Activated T-helper 1 cell treated with anti-CD3 and anti-CD28 coated beads, Interleukin-12 subunit alpha, Interleukin-12 subunit beta, Interleukin-2, Interleukin-4 antibody, amounts not matched to agents 30 ng/mL and 10 ng/mL and 1 ng/mL, durations not matched to agents 14 hours and 24 hours and 36 hours (primary cell): Measurements from ENCODE around the gene PIH1D2. TPM values are rescaled to one million over a fixed set of nuclear protein-coding genes. Genes with fewer than 3 reads are reported as not detected.

Source experiments
- DNase-seq: peaks from one replicate; pipeline ENCODE4 v3.0.0; 2021; ENCODE audit warnings: low spot score
- H3K27ac Mint-ChIP-seq: one replicate; pipeline ENCODE4 v1.8.0; 2021; ENCODE audit warnings: mild to moderate bottlenecking, mixed read lengths
- H3K27me3 Mint-ChIP-seq: one replicate; pipeline ENCODE4 v1.8.0; 2022; ENCODE audit warnings: mild to moderate bottlenecking, moderate library complexity, mixed read lengths; ENCODE audit not compliant: insufficient read depth
- H3K36me3 Mint-ChIP-seq: one replicate; pipeline ENCODE4 v1.8.0; 2021; ENCODE audit warnings: low read depth, mixed read lengths
- H3K4me1 Mint-ChIP-seq: one replicate; pipeline ENCODE4 v1.8.0; 2021; ENCODE audit warnings: low read depth, mixed read lengths
- H3K4me3 Mint-ChIP-seq: one replicate; pipeline ENCODE4 v1.8.0; 2021; ENCODE audit warnings: mild to moderate bottlenecking, moderate library complexity, mixed read lengths
- H3K9me3 Mint-ChIP-seq: one replicate; pipeline ENCODE4 v1.8.0; 2021; ENCODE audit warnings: mixed read lengths
- intact Hi-C: fragments of 100-400 bp; cut with micrococcal nuclease; formaldehyde crosslinking; loops from one replicate; pipeline ENCODE4 v1.15.1; 2024
- total RNA-seq: library from RNA; stranded (reverse); gene quantifications from 2 replicates; pipeline ENCODE4 v1.2.3, GENCODE V29; 2022

PIH1D2 gene
- total RNA-seq, 1 donor from 2014 or later: 0.49 TPM

DNA sequence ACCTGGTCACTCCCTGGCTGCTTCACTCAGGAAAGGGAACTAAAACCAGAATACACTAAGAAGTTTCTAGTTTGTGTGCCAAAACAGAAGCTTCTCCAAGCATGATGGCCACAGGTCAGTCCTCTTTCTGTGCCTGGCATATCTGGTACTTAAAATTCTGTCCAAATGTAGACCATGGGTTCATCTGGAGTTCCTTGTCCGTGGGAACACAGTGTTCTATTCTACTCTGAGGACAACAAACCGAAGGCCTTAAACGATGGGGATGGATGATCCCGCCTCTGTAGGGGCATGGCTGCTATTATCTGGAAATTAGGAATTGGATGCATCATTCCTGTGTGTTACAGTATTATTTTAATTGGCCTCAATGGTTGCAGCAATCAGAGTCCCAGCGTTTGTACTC lies 54.8 kb downstream of the PIH1D2 start:
- Mint-ChIP-seq H3K27ac (no peak overlapping the region), H3K9me3 (no peaks in the 10 kb centered on the region), H3K4me1 (peaks cover 3% of the 10 kb centered on the region), H3K27me3 (no peaks in the 10 kb centered on the region), H3K4me3 (no peak overlapping the region), H3K36me3 (peaks cover 10% of the 10 kb centered on the region)
- intact Hi-C loops: no loop called here
- DNase-seq: no peak

Other genes with a start within 250 kb of the PIH1D2 start
- gene ALG9, start 202.4 kb downstream of the PIH1D2 start, total RNA-seq: 29.3 and 31.8 TPM in 2 replicates
- gene FDXACB1, start 194.9 kb downstream of the PIH1D2 start, total RNA-seq: 7.9 and 9.4 TPM in 2 replicates
- 17.7 and 22.3 TPM in 2 replicates for gene CFAP68, start 194.5 kb downstream of the PIH1D2 start, total RNA-seq
- gene CRYAB, start 162.2 kb downstream of the PIH1D2 start, total RNA-seq: not detected in 2 replicates
- gene HSPB2, start 161.3 kb downstream of the PIH1D2 start, total RNA-seq: not detected in 2 replicates
- gene C11orf52, start 155.1 kb downstream of the PIH1D2 start, total RNA-seq: not detected in 2 replicates
- 15.2 and 16.0 TPM in 2 replicates for gene DIXDC1, start 136.7 kb downstream of the PIH1D2 start, total RNA-seq
- 52.0 and 54.5 TPM in 2 replicates for gene DLAT, start 48.6 kb downstream of the PIH1D2 start, total RNA-seq
- 29.1 and 33.0 TPM in 2 replicates for gene NKAPD1, start 282 bp upstream of the PIH1D2 start, total RNA-seq
- gene TIMM8B, start 12.7 kb upstream of the PIH1D2 start, total RNA-seq: 85.6 and 89.2 TPM in 2 replicates
- 95.4 and 98.0 TPM in 2 replicates for gene SDHD, start 12.9 kb upstream of the PIH1D2 start, total RNA-seq
- 0.23 TPM in 1 of 2 replicates, not detected in the other for gene IL18, start 90.1 kb upstream of the PIH1D2 start, total RNA-seq
- 0.24 TPM in 1 of 2 replicates, not detected in the other for gene TEX12, start 93.4 kb upstream of the PIH1D2 start, total RNA-seq
- 0.49 and 1.6 TPM in 2 replicates for gene BCO2, start 101.5 kb upstream of the PIH1D2 start, total RNA-seq
- 28.9 and 35.0 TPM in 2 replicates for gene PTS, start 152.4 kb upstream of the PIH1D2 start, total RNA-seq
- gene PLET1, start 186.8 kb upstream of the PIH1D2 start, total RNA-seq: not detected in 2 replicates